Naive thymus-derived CD4-positive, alpha-beta T cell (primary cell): ENCODE results near the gene NENF. TPM values are rescaled to one million over a fixed set of nuclear protein-coding genes. Genes with fewer than 3 reads are reported as not detected.

Experiments
- ATAC-seq: fragments of 150-1000 bp; cut with Tn5 transposase; 2 replicates; pipeline ENCODE4 v1.10.0; 2021; ENCODE audit warnings: mild to moderate bottlenecking, moderate library complexity
- CTCF ChIA-PET: fragments of 350-600 bp; sonication (Branson Sonifier 250); formaldehyde crosslinking; loops from one replicate; lab custom pipeline; 2021; ENCODE audit warnings: antibody characterized with exemption; lab: Charles Lee
- POLR2A ChIA-PET: fragments of 350-600 bp; sonication (Branson Sonifier 250); formaldehyde crosslinking; loops from one replicate; lab custom pipeline; 2021; ENCODE audit warnings: antibody characterized with exemption, inconsistent platforms; lab: Charles Lee
- DNase-seq, 9 donors: peaks; one replicate each; pipeline versions ENCODE4 v3.0.0 to v3.0.0-alpha.2; 2020 to 2022; ENCODE audit warnings: mixed read lengths in 1 of 9
- H3K27ac ChIP-seq: one replicate; pipeline ENCODE4 v1.7.0; 2013; ENCODE audit warnings: mild to moderate bottlenecking, low read depth, low read length, moderate library complexity
- H3K27me3 ChIP-seq, 2 donors: one replicate each; pipeline ENCODE4 v1.7.0; 2013; ENCODE audit warnings: low read length in 2 of 2, mild to moderate bottlenecking in 2 of 2, moderate library complexity in 2 of 2; ENCODE audit not compliant: control insufficient read depth in 2 of 2, insufficient read depth in 2 of 2
- H3K36me3 ChIP-seq, 3 experiments: 1 replicate in 2 of 3; 2 replicates in 1 of 3; pipeline ENCODE4 v1.7.0; 2013; ENCODE audit warnings: low read length in 3 of 3, mild to moderate bottlenecking in 3 of 3, moderate library complexity in 1 of 3; ENCODE audit not compliant: insufficient read depth in 3 of 3, control insufficient read depth in 2 of 3
- H3K4me1 ChIP-seq, 2 donors: one replicate each; pipeline ENCODE4 v1.7.0; 2013; ENCODE audit warnings: low read length in 2 of 2, mild to moderate bottlenecking in 2 of 2, moderate library complexity in 1 of 2; ENCODE audit not compliant: control insufficient read depth in 2 of 2, insufficient read depth in 2 of 2
- H3K4me3 ChIP-seq: 2 replicates; pipeline ENCODE4 v1.7.0; 2013; ENCODE audit warnings: mild to moderate bottlenecking, low read length
- H3K9me3 ChIP-seq, 3 experiments: 1 replicate in 2 of 3; 2 replicates in 1 of 3; pipeline ENCODE4 v1.7.0; 2013; ENCODE audit warnings: low read length in 3 of 3; ENCODE audit not compliant: control insufficient read depth in 2 of 3
- H3K27ac Mint-ChIP-seq, 9 donors: one replicate each; pipeline ENCODE4 v1.8.0; 2020 to 2022; ENCODE audit warnings: mixed read lengths in 9 of 9, mild to moderate bottlenecking in 8 of 9, moderate library complexity in 5 of 9, inconsistent platforms in 2 of 9
- H3K27me3 Mint-ChIP-seq, 5 donors: one replicate each; pipeline ENCODE4 v1.8.0; 2021 to 2022; ENCODE audit warnings: mixed read lengths in 5 of 5, mild to moderate bottlenecking in 1 of 5
- H3K36me3 Mint-ChIP-seq, 5 donors: one replicate each; pipeline ENCODE4 v1.8.0; 2020 to 2022; ENCODE audit warnings: mixed read lengths in 5 of 5, mild to moderate bottlenecking in 3 of 5, inconsistent platforms in 1 of 5
- H3K4me1 Mint-ChIP-seq, 7 donors: one replicate each; pipeline ENCODE4 v1.8.0; 2020 to 2022; ENCODE audit warnings: mixed read lengths in 7 of 7, mild to moderate bottlenecking in 3 of 7, inconsistent platforms in 1 of 7
- H3K4me3 Mint-ChIP-seq, 10 donors: one replicate each; pipeline ENCODE4 v1.8.0; 2020 to 2022; ENCODE audit warnings: mild to moderate bottlenecking in 10 of 10, mixed read lengths in 10 of 10, moderate library complexity in 6 of 10, inconsistent platforms in 2 of 10
- H3K9me3 Mint-ChIP-seq, 11 donors: one replicate each; pipeline ENCODE4 v1.8.0; 2020 to 2022; ENCODE audit warnings: mixed read lengths in 11 of 11, mild to moderate bottlenecking in 4 of 11, inconsistent platforms in 1 of 11, moderate library complexity in 1 of 11
- intact Hi-C, 2 donors: fragments of 100-400 bp; cut with micrococcal nuclease; formaldehyde crosslinking; loops; one replicate each; pipeline ENCODE4 v1.15.1; 2023
- polyA plus RNA-seq, 2 donors: library from polyadenylated mRNA; unstranded; fragments of 300-500 nt; fragmentation: Illumina TruSeq; gene quantifications; one replicate each; pipeline ENCODE4 v1.2.3, GENCODE V29; 2021
- total RNA-seq, 6 experiments: library from RNA in 5 of 6; stranded (reverse) in 5 of 6; gene quantifications; 1 replicate in 5 of 6; 2 replicates in 1 of 6; pipeline ENCODE4 v1.2.3 and lab custom pipeline; 2021 to 2026

The NENF gene
- total and polyA plus RNA-seq, 7 experiments from 2014 or later = 16.0 to 73.0 (median 22.9) TPM

DNA sequence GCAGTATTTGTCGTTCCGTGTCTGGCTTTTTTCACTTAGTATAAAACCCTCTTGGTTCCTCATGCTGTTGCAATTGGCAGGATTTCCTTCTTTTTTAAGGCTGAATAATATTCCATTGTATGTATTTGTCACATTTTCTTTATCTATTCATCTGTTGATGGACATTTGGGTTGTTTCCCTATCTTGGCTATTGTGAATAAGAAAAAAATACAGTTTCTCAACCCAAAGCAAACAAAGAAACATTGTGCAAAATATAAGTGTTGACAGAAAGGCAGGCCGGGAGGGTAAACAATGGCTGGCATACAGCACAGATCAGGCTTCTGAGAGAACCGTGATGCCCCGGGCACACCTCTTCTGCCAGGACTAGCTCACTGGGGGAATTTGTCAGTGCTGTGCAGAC, 26.9 kb downstream of the NENF start:
- H3K4me3 Mint-ChIP-seq = no peak overlapping the region

DNA sequence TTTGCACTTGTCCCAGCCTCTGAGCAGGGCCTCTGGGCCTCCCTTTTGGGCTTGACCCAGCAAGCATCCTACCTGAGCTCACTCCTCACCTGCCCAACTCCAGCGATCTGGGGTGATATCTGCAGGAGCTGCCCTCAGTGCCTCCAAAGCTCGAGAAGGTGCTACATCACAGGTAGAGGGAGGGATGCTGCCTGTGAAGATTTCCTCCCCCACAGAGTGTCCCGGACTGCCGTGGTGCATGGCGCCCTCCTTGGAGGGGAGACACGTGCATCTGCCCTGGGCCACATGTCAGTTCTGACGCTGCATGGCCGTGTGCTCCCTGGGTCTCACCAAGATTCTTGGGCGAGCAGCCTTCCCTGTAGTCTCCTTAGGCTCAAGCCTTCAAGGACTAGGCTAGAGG, 27.7 kb downstream of the NENF start:
- Mint-ChIP-seq H3K9me3 (no peaks in the 10 kb centered on the region), H3K27me3 (no peaks in the 10 kb centered on the region), H3K4me3 (no peak overlapping the region), H3K4me1 (peaks cover 0 to 12% (median 0%) of the 10 kb centered on the region in 7 donors), H3K27ac (no peak overlapping the region), H3K36me3 (no peaks in the 10 kb centered on the region)
- Histone ChIP-seq H3K4me3 (no peak overlapping the region), H3K27ac (no peak overlapping the region), H3K27me3 (no peaks in the 10 kb centered on the region), H3K36me3 (no peaks in the 10 kb centered on the region), H3K9me3 (no peaks in the 10 kb centered on the region), H3K4me1 (no peaks in the 10 kb centered on the region)
- DNase-seq = no peak
- CTCF ChIA-PET = interaction anchor here (7.3 kb wide), 1 partner anchor 396 kb away, joined by 96 read pairs; no protein-coding TSS in a partner anchor
- POLR2A ChIA-PET = no interaction called here
- no peak for ATAC-seq
- intact Hi-C loops = no loop called here

More for the DNA sequence above, 26.9 kb downstream of the NENF start:
- ChIA-PET CTCF (interaction anchor here (1.1 to 7.3 kb wide), 3 partner anchors 93 to 395 kb away, joined by 4 to 166 read pairs (median 96); no protein-coding TSS in a partner anchor), POLR2A (no interaction called here)
- H3K27ac Mint-ChIP-seq = no peak overlapping the region
- intact Hi-C loops = loop anchor here (5.0 kb wide), 4 partner anchors 92 to 762 kb away; no protein-coding TSS in a partner anchor
- Histone ChIP-seq H3K9me3 (no peaks in the 10 kb centered on the region), H3K27ac (no peak overlapping the region), H3K4me1 (no peaks in the 10 kb centered on the region), H3K36me3 (no peaks in the 10 kb centered on the region), H3K4me3 (no peak overlapping the region), H3K27me3 (no peaks in the 10 kb centered on the region)
- DNase-seq (no peak), ATAC-seq (no peak)
- no peaks in the 10 kb centered on the region for H3K9me3 Mint-ChIP-seq
- H3K4me1 Mint-ChIP-seq = peaks cover 0 to 12% (median 0%) of the 10 kb centered on the region in 7 donors
- no peaks in the 10 kb centered on the region for H3K27me3 Mint-ChIP-seq
- H3K36me3 Mint-ChIP-seq = no peaks in the 10 kb centered on the region

DNA sequence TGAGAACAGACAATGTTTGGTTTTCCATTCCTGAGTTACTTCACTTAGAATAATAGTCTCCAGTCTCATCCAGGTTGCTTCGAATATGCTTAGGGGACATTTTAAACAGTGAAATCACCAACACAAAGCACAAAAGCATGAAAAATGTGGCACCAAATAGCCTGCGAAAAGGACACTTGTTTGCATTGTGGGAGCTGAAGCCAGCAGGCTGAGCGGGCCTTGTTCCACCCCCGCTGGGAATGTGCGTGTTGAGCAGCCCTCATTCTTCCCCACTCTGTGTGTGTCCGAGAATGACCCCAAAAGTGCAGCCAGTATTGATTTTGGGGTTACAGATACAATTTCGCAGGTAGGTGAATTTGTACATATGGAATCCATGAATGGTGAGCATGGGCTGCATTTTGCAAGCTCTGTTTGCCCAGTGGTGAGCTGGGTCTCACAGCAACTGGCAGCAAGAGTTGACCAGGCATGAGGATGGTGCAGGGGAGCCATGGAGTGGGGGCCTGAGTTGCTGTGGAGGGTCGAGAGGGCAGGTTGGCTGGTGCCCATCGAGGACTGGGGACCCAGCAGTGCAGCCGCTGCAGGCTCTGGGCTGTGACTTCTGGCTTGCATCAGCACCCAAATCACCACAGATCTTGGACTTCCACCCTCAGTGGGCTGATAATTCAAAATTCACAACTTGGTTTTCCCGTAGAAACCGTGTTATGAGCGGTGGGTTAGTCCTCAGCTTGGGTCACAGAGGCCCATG, 29.4 kb downstream of the NENF start:
- ChIA-PET POLR2A (no interaction called here), CTCF (no interaction called here)
- Histone ChIP-seq H3K9me3 (no peaks in the 10 kb centered on the region), H3K27ac (no peak overlapping the region), H3K4me1 (no peaks in the 10 kb centered on the region), H3K27me3 (no peaks in the 10 kb centered on the region), H3K4me3 (no peak overlapping the region), H3K36me3 (no peaks in the 10 kb centered on the region)
- no peak overlapping the region for H3K4me3 Mint-ChIP-seq
- peaks cover 0 to 2% (median 0%) of the 10 kb centered on the region in 5 donors for H3K27me3 Mint-ChIP-seq
- peaks cover 0 to 12% (median 0%) of the 10 kb centered on the region in 7 donors for H3K4me1 Mint-ChIP-seq
- DNase-seq (no peak), ATAC-seq (no peak)
- no peaks in the 10 kb centered on the region for H3K36me3 Mint-ChIP-seq
- intact Hi-C loops = no loop called here
- H3K9me3 Mint-ChIP-seq = no peaks in the 10 kb centered on the region
- no peak overlapping the region for H3K27ac Mint-ChIP-seq

DNA sequence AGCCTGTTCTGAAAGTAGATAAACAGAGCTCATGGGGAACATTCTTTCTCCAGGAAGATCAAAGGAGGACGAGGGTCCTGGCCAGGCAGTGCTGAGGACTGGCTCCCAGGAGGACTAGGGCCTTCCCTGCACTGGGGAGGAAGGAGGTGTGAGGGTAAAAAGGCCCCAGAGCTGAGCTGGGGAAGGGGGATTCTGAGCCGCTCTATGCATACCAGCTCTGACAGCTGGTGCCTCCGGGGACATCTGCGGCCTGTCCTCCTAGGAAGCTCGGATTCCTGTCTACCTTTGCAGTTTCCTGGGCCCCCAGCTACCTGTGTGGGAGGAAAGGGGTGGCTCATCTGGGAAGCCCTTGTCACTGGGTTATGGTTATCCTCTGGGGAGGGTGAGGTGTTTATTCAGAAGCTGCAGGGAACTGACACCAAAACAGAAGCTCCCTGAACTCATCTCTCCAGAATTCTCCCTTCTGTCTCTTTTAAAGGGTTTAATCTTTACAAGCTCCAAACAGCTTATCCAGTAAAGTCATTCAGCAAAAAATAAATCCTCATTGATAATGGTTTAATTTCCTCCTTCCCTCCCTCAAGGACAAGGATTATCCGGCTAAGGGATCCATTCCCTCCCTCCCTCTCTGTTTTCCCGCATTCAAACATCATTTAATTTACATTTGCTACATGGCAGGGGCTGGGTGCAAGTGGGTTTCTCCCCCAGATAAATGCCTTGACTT, 31.0 kb downstream of the NENF start:
- Mint-ChIP-seq H3K4me3 (no peak overlapping the region), H3K36me3 (no peaks in the 10 kb centered on the region), H3K4me1 (peaks cover 0 to 5% (median 0%) of the 10 kb centered on the region in 7 donors), H3K27ac (no peak overlapping the region), H3K9me3 (peaks cover 0 to 3% (median 0%) of the 10 kb centered on the region in 11 donors), H3K27me3 (peaks cover 0 to 2% (median 0%) of the 10 kb centered on the region in 5 donors)
- no peaks in the 10 kb centered on the region for H3K4me1 ChIP-seq
- CTCF ChIA-PET = interaction anchor here (0.7 to 2.4 kb wide), 6 partner anchors 8 to 402 kb away, joined by 3 to 18 read pairs (median 3); no protein-coding TSS in a partner anchor
- intact Hi-C loops = no loop called here
- POLR2A ChIA-PET = no interaction called here
- DNase-seq (no peak), ATAC-seq (no peak)
- no peak overlapping the region for H3K4me3 ChIP-seq
- no peaks in the 10 kb centered on the region for H3K27me3 ChIP-seq
- H3K27ac ChIP-seq = no peak overlapping the region
- no peaks in the 10 kb centered on the region for H3K36me3 ChIP-seq
- no peaks in the 10 kb centered on the region for H3K9me3 ChIP-seq

DNA sequence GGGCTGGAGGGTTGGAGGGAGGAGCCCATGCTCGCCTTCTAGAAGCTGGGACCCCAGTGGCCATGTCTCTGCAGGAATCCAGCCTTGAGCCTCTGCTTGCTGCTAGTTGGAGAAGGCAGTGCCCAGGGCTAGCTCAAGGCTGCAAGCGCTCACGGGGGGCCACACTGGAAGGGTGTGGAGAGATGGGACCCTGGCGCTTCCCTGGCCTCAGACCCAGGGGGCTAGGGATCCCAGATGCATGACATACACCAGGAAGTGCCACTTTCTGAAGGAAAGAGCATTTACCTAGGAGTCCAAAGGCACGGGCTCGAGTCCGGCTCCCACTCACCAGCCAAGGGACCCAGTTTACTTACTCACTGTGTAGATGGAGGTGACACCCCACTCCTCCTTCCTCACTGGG, 32.6 kb downstream of the NENF start:
- Mint-ChIP-seq H3K4me1 (peaks cover 0 to 2% (median 0%) of the 10 kb centered on the region in 7 donors), H3K9me3 (peaks cover 0 to 3% (median 0%) of the 10 kb centered on the region in 11 donors), H3K27me3 (peaks cover 0 to 5% (median 0%) of the 10 kb centered on the region in 5 donors), H3K36me3 (no peaks in the 10 kb centered on the region), H3K27ac (no peak overlapping the region), H3K4me3 (no peak overlapping the region)
- H3K27me3 ChIP-seq = no peaks in the 10 kb centered on the region
- H3K9me3 ChIP-seq = no peaks in the 10 kb centered on the region
- no peak overlapping the region for H3K27ac ChIP-seq
- H3K4me1 ChIP-seq = no peaks in the 10 kb centered on the region
- ATAC-seq (no peak), DNase-seq (no peak)
- CTCF ChIA-PET = interaction anchor here (2.4 kb wide), 1 partner anchor 9 kb away, joined by 18 read pairs; no protein-coding TSS in a partner anchor
- POLR2A ChIA-PET = no interaction called here
- intact Hi-C loops = no loop called here
- no peak overlapping the region for H3K4me3 ChIP-seq
- no peaks in the 10 kb centered on the region for H3K36me3 ChIP-seq

DNA sequence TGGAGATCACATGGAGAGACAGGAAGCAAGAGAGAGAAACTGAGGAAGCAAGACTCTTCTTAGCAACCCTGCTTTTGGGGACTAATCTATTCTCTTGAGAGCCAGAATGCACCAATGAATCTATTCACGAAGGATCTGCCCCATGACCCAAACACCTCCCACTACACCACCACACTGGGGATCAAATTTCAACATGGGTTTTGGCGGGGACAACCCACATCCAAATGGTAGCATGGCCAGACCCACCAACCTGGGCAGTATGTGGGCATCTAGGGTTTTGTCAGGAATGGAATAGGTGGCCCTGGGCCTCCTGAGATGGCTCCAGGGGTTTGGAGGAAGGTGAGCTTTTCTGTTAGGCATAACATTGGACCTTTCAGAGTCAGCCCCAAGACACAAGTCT, 33.7 kb downstream of the NENF start:
- POLR2A ChIA-PET = interaction anchor here (0.6 to 0.8 kb wide), 2 partner anchors 11 to 395 kb away, joined by 3 read pairs; no protein-coding TSS in a partner anchor
- ATAC-seq (no peak), DNase-seq (no peak)
- Histone ChIP-seq H3K27me3 (no peaks in the 10 kb centered on the region), H3K4me1 (no peaks in the 10 kb centered on the region), H3K4me3 (no peak overlapping the region), H3K27ac (no peak overlapping the region), H3K9me3 (no peaks in the 10 kb centered on the region), H3K36me3 (no peaks in the 10 kb centered on the region)
- H3K4me3 Mint-ChIP-seq = no peak overlapping the region
- peaks cover 0 to 3% (median 0%) of the 10 kb centered on the region in 11 donors for H3K9me3 Mint-ChIP-seq
- H3K27ac Mint-ChIP-seq = peak overlapping the region in 1 of 9 donors; percentile 78
- peaks cover 0 to 2% (median 0%) of the 10 kb centered on the region in 7 donors for H3K4me1 Mint-ChIP-seq
- CTCF ChIA-PET = interaction anchor here (0.7 kb wide), 1 partner anchor 13 kb away, joined by 3 read pairs; no protein-coding TSS in a partner anchor
- peaks cover 0 to 5% (median 0%) of the 10 kb centered on the region in 5 donors for H3K27me3 Mint-ChIP-seq
- intact Hi-C loops = no loop called here
- no peaks in the 10 kb centered on the region for H3K36me3 Mint-ChIP-seq
